H1 (cell line): ENCODE results near the gene NR3C2. TPM values are rescaled to one million over a fixed set of nuclear protein-coding genes. Genes with fewer than 3 reads are reported as not detected.

Source experiments
- CTCF ChIA-PET: fragments of 300-600 bp; sonication (Branson Sonifier 250); formaldehyde crosslinking; loops from one replicate; lab custom pipeline; 2021; ENCODE audit not compliant: partially characterized antibody; lab: Charles Lee
- POLR2A ChIA-PET: fragments of 300-600 bp; sonication (Branson Sonifier 250); formaldehyde crosslinking; loops from one replicate; lab custom pipeline; 2021; ENCODE audit warnings: inconsistent platforms; ENCODE audit not compliant: partially characterized antibody; lab: Charles Lee
- DNase-seq, 2 experiments: peaks; one replicate each; pipeline versions ENCODE4 v3.0.0 to v3.0.0-alpha.2; 2010 to 2022; ENCODE audit warnings: low spot score in 2 of 2, low read depth in 1 of 2, mixed read lengths in 1 of 2
- FAIRE-seq: peaks from 2 replicates; lab custom pipeline; 2011; peaks lifted over from hg19 to GRCh38; lab: Jason Lieb, UNC
- H2AFZ ChIP-seq: 2 replicates; pipeline ENCODE4 v1.8.1; 2012; ENCODE audit warnings: low read length, inconsistent platforms
- H2AK5ac ChIP-seq: 2 replicates; pipeline ENCODE4 v1.6.1; 2013; ENCODE audit warnings: low read depth, low read length
- H2BK120ac ChIP-seq: replicated peaks from 2 replicates; pipeline ENCODE3; 2013; ENCODE audit warnings: low read depth, low read length, inconsistent platforms
- H2BK12ac ChIP-seq: 2 replicates; pipeline ENCODE4 v1.6.1; 2013; ENCODE audit warnings: low read depth, low read length
- H2BK15ac ChIP-seq: 2 replicates; pipeline ENCODE4 v1.6.1; 2013; ENCODE audit warnings: low read length
- H2BK20ac ChIP-seq: 2 replicates; pipeline ENCODE4 v1.6.1; 2013; ENCODE audit warnings: low read length
- H2BK5ac ChIP-seq: 2 replicates; pipeline ENCODE4 v1.6.1; 2013; ENCODE audit warnings: low read depth, low read length
- H3K14ac ChIP-seq: 2 replicates; pipeline ENCODE4 v1.6.1; 2013; ENCODE audit warnings: inconsistent platforms; ENCODE audit not compliant: insufficient read length
- H3K18ac ChIP-seq: 2 replicates; pipeline ENCODE4 v1.6.1; 2013; ENCODE audit warnings: low read length; ENCODE audit errors: extremely low read depth
- H3K23ac ChIP-seq: 2 replicates; pipeline ENCODE4 v1.6.1; 2013; ENCODE audit warnings: inconsistent platforms; ENCODE audit not compliant: insufficient read length
- H3K23me2 ChIP-seq: 2 replicates; pipeline ENCODE4 v1.6.1; 2013; ENCODE audit warnings: low read depth, low read length
- H3K27ac ChIP-seq: 2 replicates; pipeline ENCODE4 v1.6.1; 2011; ENCODE audit warnings: low read depth, low read length, inconsistent platforms
- H3K27me3 ChIP-seq, 4 experiments: replicated peaks in 1 of 4; 1 replicate in 1 of 4; 2 replicates in 3 of 4; pipeline versions ENCODE4 v1.6.1 to v1.8.1; 2011 to 2013; ENCODE audit warnings: low read length in 3 of 4, mild to moderate bottlenecking in 3 of 4, inconsistent platforms in 2 of 4, mixed read lengths in 2 of 4, moderate library complexity in 1 of 4; ENCODE audit not compliant: control insufficient read depth in 3 of 4, insufficient read depth in 3 of 4; ENCODE audit errors: extremely low read depth in 1 of 4
- H3K36me3 ChIP-seq, 4 experiments: 2 replicates each; pipeline versions ENCODE4 v1.6.1 to v1.8.1; 2011 to 2013; ENCODE audit warnings: mild to moderate bottlenecking in 4 of 4, low read length in 3 of 4, moderate library complexity in 2 of 4, control low read depth in 1 of 4, inconsistent platforms in 1 of 4; ENCODE audit not compliant: insufficient read depth in 4 of 4, control insufficient read depth in 2 of 4
- H3K4ac ChIP-seq: replicated peaks from 2 replicates; pipeline ENCODE3; 2013; ENCODE audit warnings: low read length, low read depth, mixed read lengths, inconsistent platforms; ENCODE audit not compliant: insufficient read length
- H3K4me1 ChIP-seq, 4 experiments: replicated peaks in 1 of 4; 1 replicate in 1 of 4; 2 replicates in 3 of 4; pipeline versions ENCODE4 v1.6.1 to v1.8.1; 2011 to 2013; ENCODE audit warnings: low read length in 3 of 4, inconsistent platforms in 2 of 4, mixed read lengths in 1 of 4; ENCODE audit not compliant: insufficient read depth in 4 of 4, control insufficient read depth in 3 of 4
- H3K4me2 ChIP-seq, 2 experiments: 2 replicates each; pipeline versions ENCODE4 v1.6.1 to v1.8.1; 2011 to 2013; ENCODE audit warnings: low read depth in 2 of 2, low read length in 2 of 2, control low read depth in 1 of 2, inconsistent platforms in 1 of 2, mild to moderate bottlenecking in 1 of 2; ENCODE audit not compliant: insufficient read depth in 1 of 2
- H3K4me3 ChIP-seq, 4 experiments: fragments of 200-600, 300-600 bp in 1 of 4; sonication (generic), shearing (Covaris generic), sonication (Bioruptor Twin) in 1 of 4; 2 replicates each; pipeline versions ENCODE4 v1.5.1 to v1.8.1; 2011 to 2016; ENCODE audit warnings: low read length in 4 of 4, low read depth in 3 of 4, control low read depth in 2 of 4, inconsistent platforms in 2 of 4, mild to moderate bottlenecking in 2 of 4, mixed read lengths in 1 of 4, moderate library complexity in 1 of 4; ENCODE audit not compliant: insufficient read depth in 2 of 4; ENCODE audit errors: extremely low read depth in 1 of 4
- H3K56ac ChIP-seq: replicated peaks from 2 replicates; pipeline ENCODE3; 2013; ENCODE audit warnings: low read depth, mild to moderate bottlenecking, mixed read lengths, low read length, inconsistent platforms; ENCODE audit not compliant: insufficient read length
- H3K79me1 ChIP-seq: 2 replicates; pipeline ENCODE4 v1.6.1; 2013; ENCODE audit warnings: low read depth, low read length, control low read depth
- H3K79me2 ChIP-seq, 2 experiments: 2 replicates each; pipeline versions ENCODE4 v1.6.1 to v1.8.1; 2012 to 2013; ENCODE audit warnings: low read length in 2 of 2, mild to moderate bottlenecking in 2 of 2, inconsistent platforms in 1 of 2; ENCODE audit not compliant: insufficient read depth in 2 of 2, control insufficient read depth in 1 of 2
- H3K9ac ChIP-seq, 4 experiments: replicated peaks in 1 of 4; 1 replicate in 1 of 4; 2 replicates in 3 of 4; pipeline versions ENCODE4 v1.6.1 to v1.8.1; 2011 to 2013; ENCODE audit warnings: low read depth in 3 of 4, low read length in 3 of 4, control low read depth in 2 of 4, mild to moderate bottlenecking in 2 of 4, moderate library complexity in 2 of 4, inconsistent platforms in 1 of 4; ENCODE audit errors: extremely low read depth in 1 of 4
- H3K9me3 ChIP-seq, 2 experiments: 2 replicates each; pipeline versions ENCODE4 v1.6.1 to v1.8.1; 2012 to 2013; ENCODE audit warnings: mild to moderate bottlenecking in 2 of 2, moderate library complexity in 2 of 2, control low read depth in 1 of 2, inconsistent platforms in 1 of 2, low read depth in 1 of 2, low read length in 1 of 2, mixed read lengths in 1 of 2; ENCODE audit not compliant: insufficient read depth in 2 of 2
- H4K20me1 ChIP-seq, 2 experiments: replicated peaks in 1 of 2; 2 replicates each; pipeline versions ENCODE3 to v1.8.1; 2011 to 2013; ENCODE audit warnings: inconsistent platforms in 2 of 2, low read length in 2 of 2, mild to moderate bottlenecking in 1 of 2; ENCODE audit not compliant: insufficient read depth in 2 of 2, control insufficient read depth in 1 of 2
- H4K5ac ChIP-seq: 2 replicates; pipeline ENCODE4 v1.6.1; 2013; ENCODE audit warnings: low read length, low read depth, mixed read lengths, inconsistent platforms; ENCODE audit not compliant: insufficient read length
- H4K8ac ChIP-seq: 2 replicates; pipeline ENCODE4 v1.8.0; 2013; ENCODE audit warnings: mild to moderate bottlenecking, moderate library complexity, low read length, inconsistent platforms; ENCODE audit not compliant: insufficient read depth; ENCODE audit errors: extremely low read depth
- H4K91ac ChIP-seq: replicated peaks from 2 replicates; pipeline ENCODE3; 2013; ENCODE audit warnings: low read length, mixed read lengths, inconsistent platforms; ENCODE audit not compliant: insufficient read length
- JUND ChIP-seq: IDR thresholded peaks from 2 replicates; pipeline ENCODE4 v1.6.1; 2011; ENCODE audit warnings: mild to moderate bottlenecking, improper control_type of control experiment, low read length
- SAP30 ChIP-seq: fragments of 300-600 bp; sonication (generic); IDR thresholded peaks from 2 replicates; pipeline ENCODE4 v1.7.1; 2012; ENCODE audit warnings: low read length, moderate library complexity, mild to moderate bottlenecking, inconsistent platforms; ENCODE audit not compliant: insufficient read depth, insufficient replicate concordance
- TAF1 ChIP-seq: IDR thresholded peaks from 2 replicates; pipeline ENCODE4 v1.6.1; 2011; ENCODE audit warnings: mild to moderate bottlenecking, low read depth, low read length
- TBP ChIP-seq: IDR thresholded peaks from 2 replicates; pipeline ENCODE4 v1.6.1; 2011; ENCODE audit warnings: low read depth, low read length, improper control_type of control experiment
- WGBS, 2 experiments: shearing (Covaris generic) in 1 of 2; methylation state at CpG; one replicate each; pipeline versions ENCODE4 v1.1.6 to v1.1.7; 2013 to 2015; ENCODE audit warnings: low lambda C conversion rate in 2 of 2, mixed read lengths in 2 of 2, inconsistent platforms in 1 of 2, low coverage in 1 of 2, missing lambda C conversion rate in 1 of 2; ENCODE audit not compliant: insufficient replicate concordance in 2 of 2, insufficient coverage in 1 of 2, insufficient read length in 1 of 2; ENCODE audit errors: extremely low coverage in 1 of 2, missing lambda C conversion rate in 1 of 2; 5-methylcytosine and 5-hydroxymethylcytosine counted together
- polyA plus RNA-seq, 7 experiments: library from polyadenylated mRNA; depleted of rRNA in 3 of 7; stranded (reverse) in 5 of 7; unstranded in 2 of 7; fragments of >200 nt in 5 of 7; fragments of 200-250 nt in 2 of 7; gene quantifications; 1 replicate in 5 of 7; 2 replicates in 1 of 7; 4 replicates in 1 of 7; pipeline versions ENCODE4 v1.2.1 to v1.2.3, GENCODE V29; 2011 to 2013; ENCODE audit warnings: missing spikeins in 2 of 7, mixed read lengths in 2 of 7
- total RNA-seq: library from RNA; stranded (reverse); fragmentation: NEBNext Ultra II Directional; extraction: Animal tissue kit (Norgen Biotek cat#: 25700); gene quantifications from 2 replicates; pipeline ENCODE4 v1.2.1, GENCODE V29; 2021

NR3C2 gene
- total and polyA plus RNA-seq, 2 of the 8 experiments (the other 6 are each of a cell fraction or from before 2014, with no cell fraction given) = 0.80 to 3.9 TPM

- H4K91ac ChIP-seq = no peak overlapping the region
- H4K8ac ChIP-seq = no peak overlapping the region
- no peak overlapping the region for H2AK5ac ChIP-seq
- H3K79me1 ChIP-seq = no peaks in the 10 kb centered on the region
- H3K9ac ChIP-seq = no peak overlapping the region
- no peaks in the 10 kb centered on the region for H3K9me3 ChIP-seq
- FAIRE-seq = no peak
- H2BK15ac ChIP-seq = no peak overlapping the region
- H3K4me2 ChIP-seq = no peak overlapping the region
- no peak overlapping the region for H3K4me3 ChIP-seq
- no peak overlapping the region for H2BK12ac ChIP-seq
- H3K79me2 ChIP-seq = no peaks in the 10 kb centered on the region
- H3K56ac ChIP-seq = no peak overlapping the region
- no peaks in the 10 kb centered on the region for H3K4me1 ChIP-seq
- no peak overlapping the region for H3K14ac ChIP-seq
- no peak overlapping the region for H2BK120ac ChIP-seq
- H3K23me2 ChIP-seq = no peaks in the 10 kb centered on the region
- POLR2A ChIA-PET = no interaction called here
- H3K23ac ChIP-seq = no peak overlapping the region
- CTCF ChIA-PET = interaction anchor here (0.5 to 0.7 kb wide), 2 partner anchors 220 to 306 kb away, joined by 3 read pairs; no protein-coding TSS in a partner anchor
- DNase-seq = no peak
- TF ChIP-seq TBP (no peak), SAP30 (no peak), TAF1 (no peak), JUND (no peak)
- no peak overlapping the region for H3K18ac ChIP-seq
- H3K36me3 ChIP-seq = no peaks in the 10 kb centered on the region
- H2AFZ ChIP-seq = no peak overlapping the region
- no peak overlapping the region for H2BK5ac ChIP-seq
- no peak overlapping the region for H4K5ac ChIP-seq
- H3K27me3 ChIP-seq = no peaks in the 10 kb centered on the region
- no peaks in the 10 kb centered on the region for H4K20me1 ChIP-seq
- no peak overlapping the region for H2BK20ac ChIP-seq
- H3K4ac ChIP-seq = no peak overlapping the region
- WGBS, 2 experiments = 92% methylated on average over 3 of the region's 3 CpGs; no CpG with 5 or more reads in 1 of the 2 experiments
- no peak overlapping the region for H3K27ac ChIP-seq
These were observed 270.6 kb downstream of the NR3C2 start for GRCh38 chr4:148171596-148171995.
